RWPE1 (cell line): Measurements from ENCODE around the gene FAM20C.

Source experiments
- CTCF ChIA-PET: fragments of 350-600 bp; sonication (Branson Sonifier 250); formaldehyde crosslinking; extraction: SDS; loops from one replicate; lab custom pipeline; 2021; lab: Yijun Ruan, JAX
- POLR2A ChIA-PET: fragments of 400-600 bp; formaldehyde crosslinking; extraction: SDS; loops from one replicate; lab custom pipeline; 2020; ENCODE audit warnings: antibody characterized with exemption; ENCODE audit not compliant: low non-redundant PET; lab: Yijun Ruan, JAX
- DNase-seq: peaks from one replicate; pipeline ENCODE4 v3.0.0; 2012; ENCODE audit warnings: low spot score
- H3K27ac ChIP-seq: fragments of 450-650 bp; 2 replicates; pipeline ENCODE4 v1.5.1; 2017
- TF ChIP-seq, protein P1 (sequence below): fragments of 450-650 bp; conservative IDR thresholded peaks from 2 replicates; pipeline ENCODE4 v1.5.1; 2017; ENCODE audit warnings: low read depth, mild to moderate bottlenecking

FAM20C gene

DNA sequence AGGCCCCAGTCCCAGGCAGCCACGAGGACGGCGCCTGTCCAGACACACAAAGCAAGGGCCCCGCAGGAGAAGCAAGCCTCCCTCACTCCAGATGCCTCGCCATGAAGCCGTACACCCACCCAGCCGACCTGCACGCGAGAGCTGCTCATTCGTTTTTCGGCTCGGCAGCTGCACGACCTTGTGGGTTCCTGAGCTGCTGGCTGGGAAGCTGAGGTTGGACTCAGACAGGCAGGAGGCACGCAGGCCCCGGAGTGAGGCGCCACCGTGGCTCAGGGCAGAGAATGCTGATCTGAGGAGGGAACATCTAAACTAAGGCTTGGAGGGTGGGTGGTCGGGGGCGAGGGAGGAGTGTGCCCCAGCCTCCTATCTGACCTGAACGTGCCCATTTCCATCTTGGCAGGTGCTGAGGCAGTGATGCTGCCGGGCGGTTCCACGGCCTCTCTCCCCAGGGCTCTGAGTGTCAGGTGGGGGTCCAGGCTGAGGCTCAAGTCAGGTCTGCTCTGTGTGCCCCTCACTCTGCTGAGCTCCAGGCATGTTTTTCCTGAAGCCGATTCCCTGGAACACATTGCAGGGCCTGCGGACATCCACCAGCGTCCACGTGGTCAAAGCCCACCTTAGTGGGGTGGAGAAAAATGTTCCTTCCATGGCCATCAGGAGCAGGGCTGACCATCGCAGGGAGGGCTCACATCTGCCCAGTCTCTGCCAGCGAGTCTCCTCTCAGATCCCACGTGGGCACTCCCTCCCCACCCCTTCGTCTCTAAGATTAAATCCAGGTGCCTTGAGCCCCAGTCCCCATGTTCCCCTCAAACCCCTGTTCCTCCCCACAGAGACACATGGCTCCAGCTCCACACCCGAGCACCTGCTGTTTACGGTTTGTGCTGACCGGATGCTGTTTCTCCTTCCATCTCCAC lies 28.1 kb upstream of the FAM20C start:
- POLR2A ChIA-PET = no interaction called here
- H3K27ac ChIP-seq = no peak overlapping the region
- no peak for DNase-seq
- TF ChIP-seq, protein P1, sequence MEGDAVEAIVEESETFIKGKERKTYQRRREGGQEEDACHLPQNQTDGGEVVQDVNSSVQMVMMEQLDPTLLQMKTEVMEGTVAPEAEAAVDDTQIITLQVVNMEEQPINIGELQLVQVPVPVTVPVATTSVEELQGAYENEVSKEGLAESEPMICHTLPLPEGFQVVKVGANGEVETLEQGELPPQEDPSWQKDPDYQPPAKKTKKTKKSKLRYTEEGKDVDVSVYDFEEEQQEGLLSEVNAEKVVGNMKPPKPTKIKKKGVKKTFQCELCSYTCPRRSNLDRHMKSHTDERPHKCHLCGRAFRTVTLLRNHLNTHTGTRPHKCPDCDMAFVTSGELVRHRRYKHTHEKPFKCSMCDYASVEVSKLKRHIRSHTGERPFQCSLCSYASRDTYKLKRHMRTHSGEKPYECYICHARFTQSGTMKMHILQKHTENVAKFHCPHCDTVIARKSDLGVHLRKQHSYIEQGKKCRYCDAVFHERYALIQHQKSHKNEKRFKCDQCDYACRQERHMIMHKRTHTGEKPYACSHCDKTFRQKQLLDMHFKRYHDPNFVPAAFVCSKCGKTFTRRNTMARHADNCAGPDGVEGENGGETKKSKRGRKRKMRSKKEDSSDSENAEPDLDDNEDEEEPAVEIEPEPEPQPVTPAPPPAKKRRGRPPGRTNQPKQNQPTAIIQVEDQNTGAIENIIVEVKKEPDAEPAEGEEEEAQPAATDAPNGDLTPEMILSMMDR = no peak
- CTCF ChIA-PET = no interaction called here

- TF ChIP-seq, protein P1 = no peak
- no peak overlapping the region for H3K27ac ChIP-seq
- ChIA-PET CTCF (no interaction called here), POLR2A (no interaction called here)
- DNase-seq = no peak
These were observed 27.3 kb upstream of the FAM20C start for GRCh38 chr7:164882-165660.

GRCh38 chr7:165661-166337 lies 26.6 kb upstream of the FAM20C start:
- CTCF ChIA-PET = no interaction called here
- H3K27ac ChIP-seq = no peak overlapping the region
- POLR2A ChIA-PET = no interaction called here
- TF ChIP-seq, protein P1 = no peak
- no peak for DNase-seq

- H3K27ac ChIP-seq = no peak overlapping the region
- POLR2A ChIA-PET = no interaction called here
- DNase-seq = no peak
- CTCF ChIA-PET = interaction anchor here (0.6 to 0.7 kb wide), 2 partner anchors 28 to 576 kb away, joined by 3 read pairs; no protein-coding TSS in a partner anchor
- TF ChIP-seq, protein P1 = no peak
These were observed 25.9 kb upstream of the FAM20C start for GRCh38 chr7:166338-167060.

DNA sequence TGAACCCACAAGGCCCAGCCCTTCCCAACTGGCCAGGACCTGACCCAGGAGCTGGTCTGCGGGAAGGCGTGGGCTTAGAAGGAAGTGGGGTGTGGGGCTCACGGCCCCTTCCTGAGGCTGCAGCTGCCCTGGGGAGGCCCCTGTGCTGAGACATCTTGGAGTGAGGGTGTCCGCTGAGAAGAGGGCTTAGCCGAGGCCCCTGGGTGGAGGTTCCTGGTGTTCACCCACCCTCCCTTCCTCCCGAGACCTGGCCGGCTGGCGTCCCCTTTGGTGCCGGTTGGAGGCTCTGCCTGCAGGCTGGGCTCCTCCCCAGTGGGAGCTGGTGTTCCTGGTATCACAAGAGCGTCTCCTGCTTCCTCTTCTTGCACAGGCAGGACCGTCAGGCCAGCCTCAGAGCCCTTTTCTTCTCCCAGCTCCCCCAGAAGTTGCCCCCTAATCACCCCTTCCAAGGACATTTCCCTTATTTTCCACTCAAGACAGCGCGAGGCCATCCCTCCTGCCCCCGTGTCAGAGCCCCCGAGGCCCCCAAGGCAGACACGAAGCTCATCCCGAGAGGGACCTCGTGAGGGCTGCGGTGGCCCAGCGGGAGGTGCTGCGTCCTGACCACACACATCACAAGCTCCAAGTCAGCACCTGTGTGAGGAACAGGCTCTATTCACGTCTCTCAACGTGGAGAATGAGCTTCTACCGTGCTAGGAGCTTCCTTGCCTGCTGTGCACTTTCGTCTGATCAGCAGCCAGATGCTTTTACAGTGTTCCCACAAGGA lies 25.1 kb upstream of the FAM20C start:
- H3K27ac ChIP-seq = no peak overlapping the region
- DNase-seq = no peak
- TF ChIP-seq, protein P1 = no peak
- POLR2A ChIA-PET = no interaction called here
- CTCF ChIA-PET = interaction anchor here (0.6 to 0.7 kb wide), 2 partner anchors 27 to 575 kb away, joined by 3 read pairs; no protein-coding TSS in a partner anchor
